Heart left ventricle (tissue), 13 donors: ENCODE data around the gene USP17L15.
"Not testable (repeated sequence)": the region's sequence is repeated elsewhere in the genome, so short reads cannot be mapped to it uniquely, and the experiment has no call there.

Experiments used
- CTCF ChIP-seq, 12 donors: fragments of 200-600 bp; sonication (generic) in 4 of 12; IDR thresholded peaks; one replicate each; pipeline versions ENCODE4 v1.5.0 to v1.8.0; 2018 to 2022; ENCODE audit warnings: antibody characterized with exemption in 12 of 12, mild to moderate bottlenecking in 5 of 12
- POLR2A ChIP-seq, 2 donors: fragments of 450-650 bp; IDR thresholded peaks; one replicate each; pipeline ENCODE4 v1.6.1; 2017; ENCODE audit warnings: antibody characterized with exemption in 2 of 2, mild to moderate bottlenecking in 2 of 2, moderate library complexity in 2 of 2
- donor health status: ischemic (EF 13 %, LVEDD 7.1; RV severe dilation, severe dysfunction).
- donor health status: DM: no; HTN: yes; CAD: no.
- donor health status: DM: no; HTN: no; CAD: no.
- donor health status: ischemic (EF 25% LVEDD 6.9; RV normal size, moderate dysfunction).
- donor health status: ischemic (EF 25% LVEDD 5.7; RV mildly dilated, moderate dysfunction).
- donor health status: ischemic (EF 35%, LVEDD 5.7; RV mildly dilated, moderate dysfunction).
- donor health status: nonischemic (EF 11% LVEDD 7.7; RV severe dilation, severe dysfunction).
- donor health status: DM: yes; HTN: yes; CAD: no.
- donor health status: PGD.
- donor health status: ischemic (EF 29% LVEDD 5.4; RV normal size, mild dysfunction).
- donor health status: nonischemic (EF 23%, LVEDD 6.1; RV moderate dilation, normal function).

GRCh38 chr4:9219852-9220251 is 14.3 kb upstream of the USP17L15 start, which contains the start of gene USP17L12:
- not testable (repeated sequence) for TF ChIP-seq CTCF, POLR2A (IDR thresholded peaks at IDR 0.05)
